PC-3 (cell line): ENCODE results near the gene HLA-DMB.

Experiments used
- CTCF ChIP-seq: fragments of 300-600 bp; sonication (generic); conservative IDR thresholded peaks from 2 replicates; pipeline ENCODE4 v1.5.1; 2017; ENCODE audit warnings: antibody characterized with exemption, low read depth, mild to moderate bottlenecking, low read length
- EZH2 ChIP-seq: fragments of 300-600 bp; sonication (generic); IDR thresholded peaks from one replicate; pipeline ENCODE4 v1.6.1; 2017; ENCODE audit warnings: antibody characterized with exemption, mild to moderate bottlenecking, low read length; ENCODE audit not compliant: unreplicated experiment
- EZH2phosphoT487 ChIP-seq: fragments of 300-600 bp; sonication (generic); IDR thresholded peaks from 2 replicates; pipeline ENCODE4 v1.6.1; 2018; ENCODE audit warnings: mild to moderate bottlenecking, antibody characterized with exemption, low read length, borderline replicate concordance

- TF ChIP-seq EZH2 (no peak), CTCF (no peak), EZH2phosphoT487 (no peak)
Observed at GRCh38 chr6:32888576-32888975, 52.3 kb downstream of the HLA-DMB start.
